NCI-H69 (cell line): Measurements from ENCODE around the gene OR10K1.
"Not testable (repeated sequence)": the region's sequence is repeated elsewhere in the genome, so short reads cannot be mapped to it uniquely, and the experiment has no call there.

Experiments
- DNase-seq: peaks from one replicate; lab custom pipeline; 2025; lab: John Stamatoyannopoulos, UW

The OR10K1 gene, protein sequence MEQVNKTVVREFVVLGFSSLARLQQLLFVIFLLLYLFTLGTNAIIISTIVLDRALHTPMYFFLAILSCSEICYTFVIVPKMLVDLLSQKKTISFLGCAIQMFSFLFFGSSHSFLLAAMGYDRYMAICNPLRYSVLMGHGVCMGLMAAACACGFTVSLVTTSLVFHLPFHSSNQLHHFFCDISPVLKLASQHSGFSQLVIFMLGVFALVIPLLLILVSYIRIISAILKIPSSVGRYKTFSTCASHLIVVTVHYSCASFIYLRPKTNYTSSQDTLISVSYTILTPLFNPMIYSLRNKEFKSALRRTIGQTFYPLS

GRCh38 chr1:158461534-158461933, at the start of gene OR10K1:
TSS of gene OR10K1 (plus strand) at chr1:158461834. CDS start at chr1:158465562, 3,728 bp downstream.
- DNase-seq: no peak

GRCh38 chr1:158414651-158415345, 46.8 kb upstream of the OR10K1 start:
- DNase-seq: no peak

DNA sequence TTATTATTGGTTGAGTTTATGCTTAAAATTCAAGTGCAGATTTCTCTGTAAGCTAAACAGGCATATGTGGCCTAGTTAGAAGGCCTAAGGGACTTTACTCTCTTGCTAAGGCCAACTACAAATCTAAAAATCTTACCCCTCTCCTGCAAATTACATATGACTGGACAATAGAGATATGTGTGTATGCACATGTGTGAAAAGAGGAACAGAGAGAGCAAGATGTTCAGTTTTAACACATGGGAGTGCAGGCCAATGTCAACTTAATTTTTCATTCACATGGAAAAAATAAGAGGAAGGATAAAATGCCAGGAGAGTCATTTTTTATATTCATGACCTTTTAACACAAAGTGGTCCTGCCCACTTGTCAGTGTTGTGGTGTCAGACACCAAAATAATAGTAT, 44.0 kb upstream of the OR10K1 start:
- no peak for DNase-seq

DNA sequence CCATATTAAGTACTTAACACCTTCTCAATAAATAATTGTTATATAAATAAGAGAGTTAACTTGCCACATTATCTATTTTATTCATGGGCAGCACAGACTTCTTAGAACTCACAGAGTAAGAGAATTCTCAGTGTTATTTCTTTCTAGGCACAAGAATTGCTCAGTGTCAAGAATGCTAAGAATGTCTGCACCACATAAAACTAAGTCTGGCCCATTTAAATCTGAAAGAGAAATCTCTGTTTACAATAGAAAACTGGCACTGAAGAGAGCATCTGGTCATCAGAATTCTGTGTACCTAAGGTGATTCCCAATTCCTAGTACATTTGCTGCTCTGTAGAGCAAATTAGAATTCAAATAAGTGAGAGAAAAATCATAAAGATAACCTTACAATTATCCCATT, 39.4 kb upstream of the OR10K1 start:
- DNase-seq: no peak

DNA sequence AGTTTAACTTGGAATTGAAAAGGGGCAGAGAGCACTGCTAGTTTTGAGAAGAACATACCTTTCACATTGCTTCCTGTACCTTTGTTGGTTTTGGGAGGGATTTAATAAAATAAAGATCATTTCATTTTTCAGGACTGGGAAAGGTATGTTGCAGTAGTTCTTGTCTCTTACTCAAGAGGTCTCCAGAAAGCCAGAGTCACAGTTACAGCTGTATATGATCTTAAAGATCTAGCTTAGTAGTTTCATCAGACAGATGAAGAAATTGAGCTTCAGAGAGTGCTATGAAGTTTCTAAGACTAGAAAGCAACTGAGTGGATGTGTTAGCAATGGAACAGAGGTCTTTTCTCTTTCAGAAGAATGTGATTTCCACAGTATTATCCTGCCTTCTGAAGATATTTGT, 36.6 kb upstream of the OR10K1 start:
- no peak for DNase-seq

- no peak for DNase-seq
These were observed 35.5 kb upstream of the OR10K1 start, which contains the start of gene OR10K2 for GRCh38 chr1:158426137-158426536. TSS of gene OR10K2 (minus strand) at chr1:158426237. CDS start at chr1:158420866, 5,371 bp downstream.

- DNase-seq: not testable (repeated sequence)
These were observed 31.5 kb upstream of the OR10K1 start for GRCh38 chr1:158430163-158430562.

GRCh38 chr1:158434741-158435140, 26.9 kb upstream of the OR10K1 start:
- DNase-seq: no peak

- DNase-seq: no peak
These were observed 16.3 kb upstream of the OR10K1 start for GRCh38 chr1:158445376-158445775.

GRCh38 chr1:158454537-158454936, 7.1 kb upstream of the OR10K1 start:
- no peak for DNase-seq

DNA sequence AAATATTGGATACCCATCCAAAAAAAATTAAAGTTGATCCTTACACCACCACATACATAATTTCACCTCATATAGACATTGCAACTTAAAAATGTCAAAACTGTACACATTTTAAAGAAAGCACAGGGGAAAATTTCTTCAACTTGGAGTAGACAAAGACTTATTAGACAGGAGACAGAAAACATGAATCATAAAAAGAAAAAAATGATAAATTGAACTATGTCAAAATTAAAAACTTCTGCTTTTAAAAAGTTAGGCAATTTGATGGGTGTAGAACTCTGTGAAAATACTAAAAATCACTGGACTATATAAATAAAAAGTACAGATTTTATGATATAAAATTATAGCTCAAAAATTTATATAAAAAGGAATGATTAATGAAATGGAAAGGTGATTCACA, 4.4 kb upstream of the OR10K1 start:
- no peak for DNase-seq

- no peak for DNase-seq
These were observed 3.4 kb upstream of the OR10K1 start for GRCh38 chr1:158458263-158458662.

DNA sequence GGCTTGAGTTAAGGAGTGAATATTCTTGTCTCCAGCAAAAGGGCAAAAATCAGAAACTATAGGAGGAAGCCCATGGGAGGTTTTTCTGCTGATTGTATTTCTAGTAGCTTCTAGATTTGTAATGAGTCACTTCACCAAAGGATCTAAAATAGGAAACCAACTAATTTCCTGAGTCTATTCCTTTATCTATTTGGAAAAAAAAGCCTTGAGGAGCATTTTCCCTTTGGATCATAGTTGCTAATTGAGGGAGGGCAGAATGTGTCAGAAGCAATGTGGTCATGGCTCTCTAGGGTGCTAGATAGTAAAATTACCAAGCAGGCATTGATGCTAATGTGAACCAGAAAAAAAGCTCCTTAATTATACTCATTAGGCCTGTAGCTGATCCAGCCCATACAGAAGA, 10.3 kb downstream of the OR10K1 start, which contains the start of gene OR10R2:
OR10R2 (plus strand) TSS at position 301 of the 400 bp plus-strand sequence. CDS start 106 bp downstream, outside the sequence.
- DNase-seq: peak; percentile 13

- DNase-seq: peak; percentile 78
These were observed 23.8 kb downstream of the OR10K1 start for GRCh38 chr1:158485455-158485854.

DNA sequence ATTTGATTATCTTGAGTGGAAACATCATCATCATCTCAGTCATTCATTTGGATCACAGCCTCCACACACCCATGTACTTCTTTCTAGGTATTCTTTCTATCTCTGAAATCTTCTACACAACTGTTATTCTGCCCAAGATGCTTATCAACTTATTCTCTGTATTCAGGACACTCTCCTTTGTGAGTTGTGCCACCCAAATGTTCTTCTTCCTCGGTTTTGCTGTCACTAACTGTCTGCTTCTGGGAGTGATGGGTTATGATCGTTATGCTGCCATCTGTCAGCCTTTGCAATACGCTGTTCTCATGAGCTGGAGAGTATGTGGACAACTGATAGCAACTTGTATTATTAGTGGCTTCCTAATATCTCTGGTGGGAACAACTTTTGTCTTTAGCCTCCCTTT, 29.7 kb downstream of the OR10K1 start:
- DNase-seq: no peak

DNA sequence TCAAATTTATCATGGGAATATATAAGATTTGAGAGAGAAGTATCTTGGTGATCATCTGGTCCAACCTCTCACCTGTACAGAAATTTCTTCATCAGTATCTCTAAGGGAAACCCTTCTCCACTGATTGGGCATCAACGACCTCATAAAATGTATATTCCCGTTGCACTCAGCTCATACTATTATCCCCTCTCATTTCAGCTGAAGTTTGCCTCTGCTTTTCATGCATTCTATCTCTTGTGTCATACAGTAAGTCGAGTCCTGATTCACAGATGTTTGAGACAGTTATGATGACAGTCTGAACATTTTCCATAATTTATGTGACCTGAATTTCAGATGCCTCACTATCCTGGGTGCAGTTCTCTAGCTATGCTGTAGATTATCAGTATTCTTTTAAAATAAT, 31.4 kb downstream of the OR10K1 start:
- no peak for DNase-seq

- no peak for DNase-seq
These were observed 33.2 kb downstream of the OR10K1 start for GRCh38 chr1:158494796-158495195.

- peak; percentile 27 for DNase-seq
These were observed 34.7 kb downstream of the OR10K1 start for GRCh38 chr1:158496374-158496773.

DNA sequence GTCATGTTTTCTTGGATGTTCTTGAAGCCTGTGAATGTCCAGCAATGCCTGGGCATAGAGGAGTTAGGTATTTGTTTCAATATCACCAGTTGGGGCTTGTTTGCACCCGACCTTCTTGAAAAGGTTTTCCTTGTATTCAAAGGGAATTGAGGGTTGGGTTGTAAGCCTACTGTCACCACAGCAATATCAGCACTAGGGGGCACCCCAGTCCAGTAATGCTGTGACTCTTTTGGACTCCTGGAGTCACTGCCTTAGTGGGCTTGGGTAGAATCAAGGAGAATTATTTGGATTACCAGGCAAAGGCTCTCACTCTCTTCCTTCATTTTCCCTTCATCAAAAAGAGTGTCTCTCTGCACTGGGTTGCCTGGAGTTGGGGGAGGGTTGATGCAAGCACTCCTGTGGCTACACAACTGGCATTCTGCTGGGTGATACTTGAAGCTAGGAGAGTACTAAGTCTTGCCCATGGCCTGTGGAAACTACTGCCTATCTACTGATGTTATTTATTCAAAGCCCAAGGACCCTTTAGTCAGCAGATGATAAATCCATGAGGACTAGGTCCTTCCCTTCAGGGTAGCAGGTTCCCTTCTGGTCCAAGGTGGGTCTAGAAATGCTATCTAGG, 44.8 kb downstream of the OR10K1 start:
- DNase-seq: peak; percentile 27

GRCh38 chr1:158507511-158507910, 45.9 kb downstream of the OR10K1 start:
- no peak for DNase-seq

- peak; percentile 9 for DNase-seq
These were observed 48.0 kb downstream of the OR10K1 start for GRCh38 chr1:158509471-158510156.

- DNase-seq: no peak
These were observed 55.3 kb downstream of the OR10K1 start for GRCh38 chr1:158516966-158517365.
